Cortex of kidney (tissue), 1 donor: ENCODE results near the gene XK.

Source experiments
- DNase-seq: peaks from one replicate; lab custom pipeline; 2025; lab: John Stamatoyannopoulos, UW

Gene XK

DNA sequence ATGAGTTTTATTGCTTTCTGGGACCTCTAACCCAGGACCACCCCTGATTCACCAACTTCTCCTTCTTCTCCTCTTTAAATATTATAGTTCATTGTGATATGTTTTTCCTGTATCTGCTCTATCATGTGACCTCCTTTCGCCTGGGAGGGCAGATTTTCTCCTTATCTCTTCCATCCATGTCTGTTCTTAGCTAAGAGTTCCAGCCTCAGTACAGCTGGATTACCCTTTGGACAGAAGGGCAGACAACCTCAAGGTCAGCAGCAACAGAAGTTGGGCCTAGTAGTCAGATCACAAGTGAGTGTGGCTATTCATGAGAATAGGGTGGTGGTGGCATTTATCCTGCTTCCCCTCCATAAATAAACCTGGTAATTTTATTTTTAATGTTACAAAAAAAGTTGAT is 5.7 kb upstream of the XK start:
- DNase-seq = no peak

DNA sequence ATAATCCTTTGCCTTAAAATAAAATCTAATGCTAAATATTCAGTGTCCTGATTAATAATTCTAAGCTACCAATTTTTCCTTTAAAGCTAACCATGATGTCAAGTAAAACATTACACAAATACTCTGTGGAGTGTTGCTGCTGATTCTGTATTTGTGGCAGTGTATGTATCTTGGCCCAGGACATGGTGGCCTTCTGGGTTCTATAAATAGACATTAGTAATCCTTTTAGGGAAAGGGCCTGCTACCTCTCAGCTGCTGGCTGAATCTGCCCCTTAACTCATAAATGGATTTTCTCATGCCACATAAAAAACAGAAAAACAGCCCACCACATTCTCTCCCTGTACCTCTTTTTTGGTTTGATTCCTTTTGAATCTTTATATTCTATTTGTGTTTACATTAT is 1.2 kb upstream of the XK start:
- DNase-seq = no peak

DNA sequence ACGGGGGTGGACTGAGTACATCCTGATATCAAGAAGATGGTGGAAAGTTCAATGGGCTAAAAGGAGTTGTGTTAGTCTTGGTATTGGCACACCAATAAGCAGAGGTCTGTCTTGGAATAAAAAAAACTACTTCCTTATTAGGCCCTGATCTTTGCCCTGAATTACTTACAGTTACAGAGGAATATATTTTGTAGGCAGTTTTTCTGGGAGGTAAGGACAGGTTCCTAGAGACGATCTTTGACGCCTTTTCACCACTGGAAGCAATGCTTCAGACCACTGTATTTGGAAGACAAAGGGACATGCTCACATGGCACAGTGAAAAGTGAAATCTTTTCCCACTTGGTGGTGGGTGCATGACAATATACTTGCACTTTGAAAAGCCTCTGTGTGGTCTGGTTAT is 618 bp upstream of the XK start:
- DNase-seq = no peak

DNA sequence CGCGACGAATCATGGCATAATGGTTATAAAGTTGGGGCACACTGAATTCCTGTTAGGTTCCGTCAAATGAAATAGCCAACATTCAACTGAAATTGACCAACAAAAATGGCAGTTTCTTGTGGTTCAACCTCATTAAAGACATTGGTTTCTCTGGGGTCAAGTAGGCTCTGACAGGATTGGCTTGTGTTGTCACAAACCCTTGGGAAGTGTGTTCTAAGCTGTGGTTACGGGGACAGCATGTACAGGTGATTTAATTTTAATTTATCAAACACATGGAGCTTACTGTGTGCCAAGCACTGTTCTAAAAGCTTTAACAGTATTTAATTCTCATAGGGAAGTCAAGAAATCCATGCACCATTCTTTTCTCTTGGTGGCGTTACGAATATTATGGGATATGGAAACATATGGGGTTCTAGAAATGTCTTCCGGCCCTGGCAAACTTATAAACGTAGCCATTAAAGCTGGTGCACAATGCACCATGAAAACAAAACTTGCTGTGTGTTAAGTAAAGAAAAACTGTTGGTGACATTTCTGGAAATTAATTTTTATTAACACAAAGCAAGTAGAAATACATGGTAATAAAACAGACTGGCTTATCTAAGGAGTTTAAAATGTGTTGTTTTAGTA is 891 bp downstream of the XK start:
- DNase-seq = no peak

DNA sequence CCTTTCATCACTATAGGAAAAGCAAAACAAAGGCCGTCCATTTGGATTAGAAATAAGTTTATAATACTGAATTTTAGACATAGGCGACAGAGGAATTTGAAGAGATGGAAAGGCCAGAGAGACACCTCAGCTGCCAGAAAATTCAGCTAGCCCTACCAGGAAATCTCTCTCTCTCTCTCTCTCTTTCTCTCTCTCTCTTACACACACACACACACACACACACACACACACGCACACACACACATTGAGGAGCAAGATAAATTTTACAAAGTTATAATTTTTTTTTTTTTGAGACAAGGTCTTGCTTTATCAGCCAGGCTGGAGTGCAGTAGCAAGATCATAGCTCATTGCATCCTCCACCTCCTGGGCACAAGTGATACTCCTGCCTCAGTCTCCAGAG is 1.4 kb downstream of the XK start:
- no peak for DNase-seq

DNA sequence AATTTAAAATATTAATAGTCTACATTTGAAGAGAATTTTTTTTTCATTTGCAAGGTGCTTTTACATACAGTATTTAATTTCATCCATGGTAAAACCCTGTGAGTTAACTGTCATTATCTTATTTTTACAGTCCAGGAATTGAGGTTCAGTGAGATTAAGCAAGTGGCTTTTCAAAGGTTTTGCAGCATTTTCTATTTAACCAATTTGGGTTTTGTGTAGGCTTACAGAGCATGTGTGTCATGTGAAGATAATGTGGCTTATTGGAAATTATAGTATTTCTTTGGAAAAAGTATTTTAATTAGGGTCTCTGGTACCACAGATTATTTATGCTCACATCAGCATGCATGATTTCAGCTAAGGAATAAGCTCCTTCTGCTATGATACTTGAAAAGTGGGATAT is 4.5 kb downstream of the XK start:
- no peak for DNase-seq

DNA sequence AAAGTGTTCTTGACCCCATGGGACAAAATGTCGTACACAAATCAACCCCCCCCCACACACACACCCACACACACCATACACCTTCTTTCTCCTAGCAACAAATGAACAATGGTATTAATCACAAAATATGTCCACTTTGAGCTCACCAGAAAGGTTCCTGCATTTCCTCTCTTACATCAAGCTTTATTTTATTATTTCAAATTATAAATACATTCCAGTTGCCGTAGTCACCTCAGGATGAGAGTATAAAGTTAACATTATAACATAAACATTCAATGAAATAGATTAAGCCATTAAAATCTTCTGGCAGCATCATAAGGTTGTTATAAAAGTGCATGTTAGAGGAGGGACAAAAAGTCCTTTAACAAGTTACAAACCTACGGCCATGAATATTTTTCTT is 7.3 kb downstream of the XK start:
- DNase-seq = no peak

DNA sequence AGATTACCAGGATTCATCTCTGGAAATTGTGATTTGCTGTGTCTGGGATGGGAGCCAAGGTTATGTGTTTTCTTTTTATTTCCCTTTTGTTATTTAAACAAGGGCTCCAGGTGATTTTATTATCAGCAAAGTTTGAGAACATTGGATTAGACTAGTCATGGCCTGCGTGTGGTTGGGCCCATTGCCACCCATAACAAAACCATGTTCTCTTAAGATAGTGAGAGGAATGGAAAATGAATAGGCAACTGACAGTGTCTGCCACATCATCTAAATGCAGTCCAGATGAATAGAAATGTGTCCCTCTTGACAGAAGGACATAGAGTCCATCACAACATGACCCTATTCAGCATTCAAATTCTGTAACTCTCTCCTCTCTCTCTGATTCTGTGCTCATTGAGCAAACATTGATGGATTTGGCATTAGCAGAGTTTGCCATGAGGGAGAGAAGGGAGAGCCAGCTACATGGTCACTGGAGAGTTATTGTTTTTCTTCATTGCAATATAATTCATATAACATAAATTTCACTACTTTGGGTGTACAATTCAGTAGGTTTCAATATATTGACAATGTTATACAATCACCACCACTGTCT is 11.7 kb downstream of the XK start:
- no peak for DNase-seq

DNA sequence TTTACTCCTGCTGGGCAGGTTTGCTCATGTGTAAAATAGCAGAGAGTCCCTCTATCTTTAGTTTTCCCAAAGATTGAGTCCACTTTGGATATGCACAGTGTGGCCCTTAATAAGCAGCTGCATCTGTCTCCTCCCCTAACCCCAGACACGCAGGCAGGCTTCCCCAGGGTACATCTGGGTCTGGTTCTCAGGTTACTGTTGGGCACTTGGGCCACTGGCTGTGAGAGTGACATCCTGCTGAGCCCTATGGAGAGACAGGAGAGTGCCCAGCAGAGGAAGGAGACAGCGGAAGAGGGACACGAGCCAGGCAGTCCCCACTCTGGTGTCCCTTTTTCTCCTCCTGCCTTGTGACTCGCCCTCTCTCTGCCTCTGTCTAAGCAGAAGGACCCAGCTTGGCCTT is 16.0 kb downstream of the XK start:
- DNase-seq = no peak

DNA sequence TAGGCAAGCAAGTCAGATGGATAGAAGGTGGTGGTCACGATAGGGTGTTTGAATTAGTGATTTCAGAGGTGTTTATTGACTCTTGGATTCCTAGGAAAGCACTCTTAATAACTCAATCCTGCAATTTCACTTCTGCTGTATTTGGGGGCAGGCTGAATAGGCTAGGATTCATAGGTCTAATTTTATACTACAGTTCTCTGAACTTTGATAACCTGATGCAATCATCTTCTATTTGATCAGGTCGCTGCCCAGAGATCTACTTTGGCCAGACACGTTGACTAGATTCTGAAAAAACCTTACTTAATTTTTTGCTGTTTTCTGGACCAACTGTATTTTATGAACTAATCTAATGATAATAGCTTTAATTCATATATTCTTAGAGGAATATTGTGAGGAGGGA is 26.4 kb downstream of the XK start:
- DNase-seq = no peak

DNA sequence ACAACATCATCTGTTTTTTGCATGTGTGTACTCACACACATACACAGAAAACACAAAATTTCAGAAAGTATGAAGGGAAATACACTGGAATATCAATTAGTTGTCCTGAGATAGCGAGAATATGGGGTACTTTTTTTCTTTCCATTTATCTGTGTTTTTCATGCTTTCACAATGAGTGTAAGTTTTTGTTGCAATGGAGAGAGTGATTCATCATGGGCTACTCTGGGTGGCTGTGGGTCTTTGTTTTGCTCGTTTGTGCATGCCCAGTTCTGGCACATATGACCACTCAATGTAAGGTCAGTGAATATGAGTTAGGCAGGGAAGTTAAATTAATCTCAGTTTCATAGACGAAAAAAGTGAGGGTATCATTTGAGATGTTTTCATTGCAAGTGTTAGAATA is 26.9 kb downstream of the XK start:
- no peak for DNase-seq

DNA sequence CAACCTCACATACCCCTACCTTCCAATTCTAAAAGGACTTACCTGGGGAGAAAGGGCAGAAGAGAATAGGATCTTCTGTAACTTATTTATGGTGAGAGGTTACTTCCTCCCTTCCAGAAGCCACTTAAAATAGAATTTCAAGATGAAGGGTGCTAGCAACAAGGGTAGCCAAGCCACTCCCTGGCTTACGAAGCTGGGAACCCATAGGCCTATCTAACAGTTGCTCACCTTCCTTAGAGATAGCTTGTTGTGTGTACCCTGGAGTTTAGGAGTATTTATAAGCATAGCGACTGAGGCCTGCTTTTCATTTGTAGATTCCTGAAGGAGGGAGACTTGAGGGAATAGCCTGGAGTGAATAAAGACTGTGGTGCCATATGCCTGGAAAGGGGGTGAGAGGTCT is 28.9 kb downstream of the XK start:
- DNase-seq = no peak

DNA sequence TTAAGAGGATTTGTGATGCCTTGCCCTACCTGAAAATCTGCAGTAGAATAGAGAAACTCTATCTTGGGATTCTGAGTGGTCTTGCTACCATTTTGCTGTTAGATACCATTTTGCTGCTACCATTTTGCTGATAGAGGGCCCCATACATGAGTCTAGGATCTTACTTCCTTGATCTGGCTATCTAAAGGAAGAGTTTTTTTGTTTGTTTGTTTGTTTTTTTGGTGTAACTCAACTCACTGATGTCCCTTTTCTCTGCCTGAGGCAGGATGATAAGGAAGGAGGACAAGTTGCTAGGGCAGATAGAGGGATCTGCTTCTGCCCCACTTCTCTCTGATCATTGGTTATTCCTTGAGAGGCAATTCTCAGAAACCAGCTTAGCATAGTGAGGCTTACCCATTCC is 31.0 kb downstream of the XK start:
- no peak for DNase-seq

DNA sequence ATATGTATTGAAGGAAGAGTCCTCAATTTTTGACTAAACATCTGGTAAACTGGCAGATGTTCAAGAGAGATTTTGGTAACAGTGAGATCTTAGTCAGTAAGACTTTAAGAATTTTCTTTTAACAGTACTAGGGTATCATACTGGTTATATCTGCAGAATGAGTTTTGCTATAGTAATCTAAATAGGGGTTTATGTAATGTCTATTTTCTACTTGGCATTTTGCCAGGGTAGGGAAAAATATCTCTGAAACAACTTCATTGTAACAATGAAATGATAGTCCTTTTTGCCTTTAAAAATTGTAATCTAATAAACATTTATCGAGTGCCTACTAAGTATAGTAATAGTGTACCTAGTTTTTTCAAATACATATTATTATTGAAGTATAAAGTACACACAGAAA is 32.1 kb downstream of the XK start:
- no peak for DNase-seq

DNA sequence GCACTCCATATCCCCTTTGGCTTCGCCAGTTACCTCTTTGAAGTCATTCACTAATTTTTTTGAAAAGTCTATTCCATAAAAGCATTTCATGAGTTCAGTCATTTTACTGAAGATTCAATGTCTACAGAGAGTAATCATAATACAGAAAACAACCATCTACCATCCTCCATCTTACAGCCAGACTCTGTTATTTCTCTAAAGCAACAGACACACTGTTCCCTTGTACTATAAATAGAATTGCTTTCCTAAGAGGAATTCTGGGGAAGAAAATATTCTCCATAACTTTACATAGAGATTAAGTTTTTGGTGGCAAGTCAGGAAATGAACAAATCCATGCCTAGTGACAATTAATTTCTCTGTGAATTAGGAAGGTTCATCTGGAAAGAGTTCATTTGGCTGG is 37.0 kb downstream of the XK start:
- DNase-seq = no peak

DNA sequence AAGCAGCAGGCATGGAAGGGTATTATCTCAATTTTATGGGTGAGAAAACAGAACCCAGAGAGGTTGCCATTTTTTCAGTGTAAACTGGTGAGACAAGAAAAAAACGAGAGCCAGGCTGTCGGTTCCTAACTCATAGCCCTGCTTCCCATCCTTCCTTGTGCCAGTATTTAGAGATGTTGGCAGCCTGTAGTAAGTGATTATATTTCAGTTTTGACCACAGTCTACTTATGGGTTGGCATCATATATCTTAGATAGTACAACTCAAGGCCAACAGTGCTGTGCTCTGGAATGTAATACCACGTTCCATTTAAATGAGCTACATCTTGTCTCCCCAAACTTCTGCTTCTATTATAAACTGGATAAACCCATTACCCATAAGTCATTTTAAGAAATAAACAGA is 40.8 kb downstream of the XK start:
- DNase-seq = no peak

DNA sequence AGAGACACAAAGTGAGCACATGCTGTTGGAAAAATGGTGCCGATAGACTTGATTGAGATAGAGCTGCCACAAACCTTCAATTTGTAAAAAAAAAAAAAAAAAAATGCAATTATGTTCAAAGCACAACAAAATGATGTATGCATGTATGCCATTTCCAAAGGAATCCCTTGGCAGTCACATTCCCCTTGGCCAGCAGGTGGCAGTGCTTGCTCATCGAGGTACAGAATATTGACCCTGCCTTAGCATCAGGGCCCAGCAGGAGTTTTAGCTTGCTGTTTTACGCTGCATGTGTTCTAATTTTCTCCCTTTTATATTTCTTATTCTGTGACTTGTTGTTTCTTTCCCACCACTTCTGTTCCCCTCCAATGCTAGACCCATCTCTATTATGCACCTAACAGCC is 59.8 kb downstream of the XK start:
- no peak for DNase-seq

DNA sequence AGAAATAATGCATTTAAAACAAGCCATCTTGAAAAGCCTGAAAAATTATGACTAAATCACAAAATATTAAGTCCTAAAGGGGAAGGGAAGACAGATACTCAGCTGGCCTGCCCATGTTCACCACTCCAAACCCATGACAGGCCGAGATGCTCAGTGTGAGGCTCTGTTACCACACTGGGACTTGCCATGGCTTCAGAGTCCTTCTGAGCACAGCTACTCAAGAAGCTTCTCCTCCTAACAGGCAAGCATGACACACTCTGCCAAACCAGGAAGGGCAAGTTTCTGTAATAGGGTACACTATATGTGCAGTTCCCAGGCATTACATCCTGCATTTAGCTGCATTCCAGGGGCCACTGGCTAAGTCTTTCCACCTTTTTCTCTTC is 60.2 kb downstream of the XK start:
- DNase-seq = no peak

DNA sequence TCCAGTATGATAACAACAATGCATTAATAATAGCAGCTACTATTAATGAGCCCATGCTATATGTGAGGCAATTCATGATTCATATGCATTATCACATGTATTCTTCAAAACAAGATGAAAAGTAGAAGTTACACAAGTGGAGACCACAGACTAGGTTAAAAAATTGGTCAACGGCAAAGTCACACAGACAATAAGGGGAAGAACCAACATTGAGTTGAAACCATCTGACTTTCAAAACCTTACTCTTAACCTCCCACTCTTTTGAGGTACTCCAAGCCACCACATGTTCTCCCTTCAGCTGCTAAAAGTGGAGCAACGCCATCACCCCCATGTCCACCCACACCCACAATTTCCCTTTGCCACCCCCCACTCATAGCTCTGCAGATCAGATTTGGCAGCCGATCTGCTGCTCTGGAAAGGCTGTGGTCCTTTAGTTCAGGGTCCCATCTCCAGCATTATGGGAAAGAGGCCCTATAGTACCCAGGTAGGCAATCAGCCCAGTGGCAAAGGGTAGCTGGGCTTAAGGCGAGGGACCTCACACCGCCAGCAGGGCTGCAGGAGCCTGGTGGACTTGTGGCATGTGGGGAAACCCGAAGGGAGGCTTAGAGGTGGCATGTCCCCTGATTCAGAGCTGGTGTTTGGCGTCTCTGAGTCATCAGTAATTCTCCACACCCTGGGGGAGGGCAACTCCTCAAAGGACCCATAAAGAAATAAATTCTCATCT is 60.8 kb downstream of the XK start:
- DNase-seq = no peak

DNA sequence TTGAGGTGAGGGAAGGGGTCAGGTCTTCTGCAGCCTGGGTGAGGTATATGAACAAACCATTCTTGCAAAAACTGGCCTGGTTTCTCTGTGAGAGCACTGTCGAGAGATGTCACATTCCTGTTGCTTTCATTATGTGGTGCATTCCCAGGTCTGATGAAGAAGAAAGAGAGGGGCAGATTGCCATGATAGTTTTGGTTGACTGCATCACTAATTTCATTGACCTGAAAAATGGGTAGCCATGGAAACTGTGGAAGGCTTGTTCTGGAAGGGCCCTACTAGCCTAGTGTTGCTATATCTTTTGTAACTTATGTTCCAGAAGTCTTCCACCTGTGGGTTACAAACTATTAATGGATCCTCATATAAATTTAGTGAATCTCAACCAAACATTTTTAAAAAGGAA is 61.4 kb downstream of the XK start:
- no peak for DNase-seq

DNA sequence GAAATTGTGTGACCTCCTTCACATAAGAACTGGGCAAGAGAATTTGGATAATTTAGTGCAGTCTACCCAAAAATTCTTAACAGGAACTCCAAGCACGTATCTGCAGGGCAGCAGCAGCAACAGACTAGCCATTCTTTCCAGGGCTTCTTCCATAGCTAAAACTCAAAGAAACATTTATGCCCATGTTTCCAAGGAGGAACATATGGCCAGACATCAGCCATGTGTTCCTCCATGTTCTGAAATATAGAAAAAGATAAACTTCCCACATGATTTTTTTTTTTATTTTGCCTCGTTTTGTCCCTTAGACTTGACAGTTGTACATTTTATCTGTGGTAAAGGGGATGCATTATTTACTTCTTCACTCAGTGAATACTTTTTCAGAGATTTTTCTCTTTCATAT is 66.7 kb downstream of the XK start:
- no peak for DNase-seq

DNA sequence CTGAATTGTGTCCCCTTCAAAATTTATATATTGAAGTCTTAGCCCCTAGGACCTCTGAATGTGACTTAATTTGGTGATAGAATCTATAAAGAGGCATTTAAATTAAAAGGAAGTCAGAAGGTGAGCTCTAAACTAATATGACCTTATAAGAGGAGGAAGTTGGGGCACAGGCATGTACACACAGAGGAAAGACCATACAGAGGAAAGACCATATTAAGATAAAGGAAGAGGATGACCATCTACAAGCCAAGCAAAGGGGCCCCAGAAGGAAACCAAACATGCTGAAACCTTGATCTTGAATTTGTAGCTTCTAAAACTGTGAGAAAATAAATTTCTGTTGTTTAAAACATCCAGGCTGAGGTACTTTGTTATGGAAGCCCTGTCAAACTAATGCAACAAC is 67.3 kb downstream of the XK start:
- DNase-seq = no peak

DNA sequence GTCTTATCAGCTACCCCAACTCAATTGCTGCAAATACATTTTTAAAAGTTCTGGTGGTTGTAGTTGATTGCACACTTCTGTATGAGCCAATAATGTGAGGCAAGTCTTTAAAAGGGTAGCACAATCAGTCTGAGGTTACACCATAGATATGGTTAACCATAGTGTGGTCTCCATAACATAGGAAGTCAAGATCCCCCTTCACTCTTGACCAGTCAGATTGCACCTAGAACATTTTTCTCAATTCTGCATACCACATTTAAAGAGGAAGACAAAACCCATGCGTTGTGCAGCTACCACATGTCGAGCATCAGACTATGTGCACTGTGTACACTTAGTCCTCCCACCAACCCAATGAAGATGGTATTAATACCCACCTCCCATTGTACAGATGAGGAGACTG is 67.8 kb downstream of the XK start:
- no peak for DNase-seq

DNA sequence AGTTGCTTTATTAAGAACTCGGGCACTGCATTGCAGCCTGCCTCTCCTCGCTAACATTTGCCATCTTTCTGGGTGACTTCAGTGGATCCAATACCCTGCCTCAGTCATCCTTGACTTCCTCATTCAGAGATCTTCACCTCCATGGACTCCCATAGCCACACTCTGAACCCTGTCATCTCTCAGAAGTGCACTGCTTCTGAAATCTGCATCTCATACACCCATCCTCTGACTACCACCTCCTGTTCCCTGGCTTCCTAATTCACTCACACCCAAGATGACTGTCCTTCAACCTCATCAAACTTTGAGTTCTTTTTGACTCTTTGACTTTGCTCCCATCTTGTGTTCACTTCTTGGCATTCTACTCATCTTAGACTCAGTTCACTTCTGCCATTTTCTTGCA is 68.9 kb downstream of the XK start:
- no peak for DNase-seq
